OCI-LY1 (cell line): ENCODE measurements around the gene RPL15.

ENCODE experiments used
- H2AFZ ChIP-seq: fragments of 200-600 bp; sonication (generic), shearing (Covaris generic); 2 replicates; pipeline ENCODE4 v1.6.0; 2014; ENCODE audit warnings: antibody characterized with exemption, mild to moderate bottlenecking, low read length
- H3F3A ChIP-seq: fragments of 200-600 bp; sonication (generic), shearing (Covaris generic); 2 replicates; pipeline ENCODE4 v1.6.0; 2014; ENCODE audit warnings: mild to moderate bottlenecking, antibody characterized with exemption, low read length, moderate library complexity; ENCODE audit not compliant: insufficient read depth
- H3K27ac ChIP-seq: fragments of 200-600 bp; sonication (generic); 2 replicates; pipeline ENCODE4 v1.5.1; 2014; ENCODE audit warnings: low read length, mixed run types, mild to moderate bottlenecking, low read depth; ENCODE audit not compliant: poor library complexity, severe bottlenecking
- H3K27me3 ChIP-seq: fragments of 200-600 bp; sonication (generic); 2 replicates; pipeline ENCODE4 v1.6.0; 2014; ENCODE audit warnings: antibody characterized with exemption, mild to moderate bottlenecking, low read length, moderate library complexity; ENCODE audit not compliant: insufficient read depth
- H3K36me3 ChIP-seq: fragments of 200-600 bp; sonication (generic); 2 replicates; pipeline ENCODE4 v1.6.1; 2014; ENCODE audit warnings: mild to moderate bottlenecking, antibody characterized with exemption, low read length, moderate library complexity, mixed read lengths; ENCODE audit not compliant: insufficient read depth
- H3K4me1 ChIP-seq: fragments of 200-600 bp; sonication (generic); 2 replicates; pipeline ENCODE4 v1.5.1; 2014; ENCODE audit warnings: mild to moderate bottlenecking, low read length, moderate library complexity; ENCODE audit not compliant: insufficient read depth, severe bottlenecking
- H3K4me2 ChIP-seq: fragments of 200-600 bp; sonication (generic), shearing (Covaris generic); 2 replicates; pipeline ENCODE4 v1.6.1; 2014; ENCODE audit warnings: low read length
- H3K4me3 ChIP-seq: fragments of 200-600 bp; sonication (generic); 2 replicates; pipeline ENCODE4 v1.5.1; 2014; ENCODE audit warnings: low read length, low read depth, mild to moderate bottlenecking, mixed read lengths; ENCODE audit not compliant: poor library complexity, severe bottlenecking
- H3K79me2 ChIP-seq: fragments of 200-600 bp; shearing (Covaris generic); 2 replicates; pipeline ENCODE4 v1.6.1; 2016; ENCODE audit warnings: mixed run types, low read length, mixed read lengths; ENCODE audit not compliant: insufficient read depth
- H3K9ac ChIP-seq: fragments of 200-600 bp; sonication (generic), shearing (Covaris generic); 2 replicates; pipeline ENCODE4 v1.6.1; 2014; ENCODE audit warnings: mild to moderate bottlenecking, low read length, mixed read lengths
- H3K9me2 ChIP-seq: fragments of 200-600 bp; sonication (generic), shearing (Covaris generic); 2 replicates; pipeline ENCODE4 v1.6.1; 2014; ENCODE audit warnings: low read depth, mild to moderate bottlenecking, low read length, mixed read lengths
- H3K9me3 ChIP-seq: fragments of 200-600 bp; shearing (Covaris generic); 2 replicates; pipeline ENCODE4 v1.6.1; 2014; ENCODE audit warnings: low read length, mixed read lengths
- H4K20me1 ChIP-seq: fragments of 200-600 bp; sonication (generic), shearing (Covaris generic); 2 replicates; pipeline ENCODE4 v1.6.0; 2016; ENCODE audit warnings: mild to moderate bottlenecking, low read length; ENCODE audit not compliant: insufficient read depth
- EZH2 ChIP-seq: fragments of 200-600 bp; sonication (generic), shearing (Covaris generic); IDR thresholded peaks from 2 replicates; pipeline ENCODE4 v1.8.0; 2017; ENCODE audit warnings: borderline replicate concordance, mixed run types, mild to moderate bottlenecking, antibody characterized with exemption, low read length, moderate library complexity, mixed read lengths
- TF ChIP-seq, protein P1 (sequence below): fragments of 200-600 bp; sonication (generic), shearing (Covaris generic); IDR thresholded peaks from 2 replicates; pipeline ENCODE4 v1.5.1; 2017; ENCODE audit warnings: mild to moderate bottlenecking, antibody characterized with exemption, low read length, moderate library complexity, mixed read lengths

The RPL15 gene

DNA sequence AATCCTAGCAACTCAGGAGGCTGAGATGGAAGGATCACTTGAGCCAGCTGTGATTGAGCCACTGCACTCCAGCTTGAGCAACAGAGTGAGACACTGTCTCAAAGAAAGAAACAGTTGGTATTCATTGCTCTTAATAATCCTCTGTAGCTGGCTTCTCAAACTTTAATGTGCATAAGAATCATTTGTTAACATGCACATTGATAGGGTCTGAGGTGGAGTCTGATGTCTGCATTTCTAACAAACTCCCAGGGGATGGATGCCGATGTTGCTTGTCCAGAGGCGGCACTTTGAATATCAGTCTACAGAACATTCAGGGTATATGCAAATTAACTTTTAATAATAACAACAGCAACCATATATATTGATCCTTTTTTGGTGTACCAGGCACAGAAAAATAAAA lies 40.0 kb upstream of the RPL15 start:
- Histone ChIP-seq H2AFZ (no peak overlapping the region), H3K4me2 (no peak overlapping the region), H3K36me3 (no peaks in the 10 kb centered on the region; the same call in 1 of the 2 replicates), H4K20me1 (peaks cover 2% of the 10 kb centered on the region; the same call in 1 of the 2 replicates), H3K27me3 (no peaks in the 10 kb centered on the region), H3K9me2 (no peaks in the 10 kb centered on the region), H3K9ac (no peak overlapping the region), H3K4me1 (no peaks in the 10 kb centered on the region), H3F3A (no peaks in the 10 kb centered on the region), H3K9me3 (no peaks in the 10 kb centered on the region), H3K4me3 (no peak overlapping the region), H3K27ac (no peak overlapping the region), H3K79me2 (0 out of 2 replicates have a peak, but pooled peaks cover 6% of the 10 kb centered on the region)
- TF ChIP-seq, protein P1, sequence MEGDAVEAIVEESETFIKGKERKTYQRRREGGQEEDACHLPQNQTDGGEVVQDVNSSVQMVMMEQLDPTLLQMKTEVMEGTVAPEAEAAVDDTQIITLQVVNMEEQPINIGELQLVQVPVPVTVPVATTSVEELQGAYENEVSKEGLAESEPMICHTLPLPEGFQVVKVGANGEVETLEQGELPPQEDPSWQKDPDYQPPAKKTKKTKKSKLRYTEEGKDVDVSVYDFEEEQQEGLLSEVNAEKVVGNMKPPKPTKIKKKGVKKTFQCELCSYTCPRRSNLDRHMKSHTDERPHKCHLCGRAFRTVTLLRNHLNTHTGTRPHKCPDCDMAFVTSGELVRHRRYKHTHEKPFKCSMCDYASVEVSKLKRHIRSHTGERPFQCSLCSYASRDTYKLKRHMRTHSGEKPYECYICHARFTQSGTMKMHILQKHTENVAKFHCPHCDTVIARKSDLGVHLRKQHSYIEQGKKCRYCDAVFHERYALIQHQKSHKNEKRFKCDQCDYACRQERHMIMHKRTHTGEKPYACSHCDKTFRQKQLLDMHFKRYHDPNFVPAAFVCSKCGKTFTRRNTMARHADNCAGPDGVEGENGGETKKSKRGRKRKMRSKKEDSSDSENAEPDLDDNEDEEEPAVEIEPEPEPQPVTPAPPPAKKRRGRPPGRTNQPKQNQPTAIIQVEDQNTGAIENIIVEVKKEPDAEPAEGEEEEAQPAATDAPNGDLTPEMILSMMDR = no peak
- no peak for TF ChIP-seq EZH2

DNA sequence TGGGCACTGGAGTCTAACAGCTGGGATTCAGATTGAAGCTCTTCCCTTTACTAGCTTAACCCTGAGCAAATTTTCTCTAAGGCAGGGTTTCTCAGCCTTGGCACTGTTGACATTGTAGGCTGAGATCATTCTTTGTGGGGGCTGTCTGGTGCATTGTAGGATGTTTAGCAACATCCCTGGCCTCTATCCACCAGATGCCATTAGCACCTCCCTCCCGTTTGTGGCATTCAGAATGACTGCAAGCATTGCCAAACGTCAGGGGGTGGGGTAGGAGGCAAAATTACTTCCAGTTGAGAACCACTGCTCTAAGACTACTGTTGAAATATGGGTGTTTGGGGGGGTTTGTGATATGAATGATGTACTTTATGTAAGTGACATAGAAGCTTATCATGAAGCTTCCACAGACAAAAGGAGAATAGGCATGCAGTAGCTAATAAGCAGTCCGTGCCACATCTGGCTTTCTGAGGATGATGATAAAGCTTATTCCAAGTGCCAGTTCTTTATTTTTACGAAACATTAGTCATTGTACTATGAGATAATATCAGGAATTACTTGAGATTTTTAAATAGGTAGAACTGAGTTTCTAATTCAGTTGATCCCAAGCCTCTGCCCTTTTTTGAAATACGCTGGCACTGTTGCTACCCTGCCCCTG lies 39.5 kb upstream of the RPL15 start:
- Histone ChIP-seq H4K20me1 (peaks cover 2% of the 10 kb centered on the region; the same call in 1 of the 2 replicates), H3K9ac (no peak overlapping the region), H3K4me1 (no peaks in the 10 kb centered on the region), H3K27ac (no peak overlapping the region), H3K79me2 (0 out of 2 replicates have a peak, but pooled peaks cover 6% of the 10 kb centered on the region), H3F3A (no peaks in the 10 kb centered on the region), H3K9me2 (no peaks in the 10 kb centered on the region), H3K9me3 (no peaks in the 10 kb centered on the region), H3K4me3 (no peak overlapping the region), H2AFZ (no peak overlapping the region), H3K4me2 (no peak overlapping the region), H3K36me3 (no peaks in the 10 kb centered on the region; the same call in 1 of the 2 replicates), H3K27me3 (no peaks in the 10 kb centered on the region)
- TF ChIP-seq, protein P1 = no peak
- no peak for TF ChIP-seq EZH2

DNA sequence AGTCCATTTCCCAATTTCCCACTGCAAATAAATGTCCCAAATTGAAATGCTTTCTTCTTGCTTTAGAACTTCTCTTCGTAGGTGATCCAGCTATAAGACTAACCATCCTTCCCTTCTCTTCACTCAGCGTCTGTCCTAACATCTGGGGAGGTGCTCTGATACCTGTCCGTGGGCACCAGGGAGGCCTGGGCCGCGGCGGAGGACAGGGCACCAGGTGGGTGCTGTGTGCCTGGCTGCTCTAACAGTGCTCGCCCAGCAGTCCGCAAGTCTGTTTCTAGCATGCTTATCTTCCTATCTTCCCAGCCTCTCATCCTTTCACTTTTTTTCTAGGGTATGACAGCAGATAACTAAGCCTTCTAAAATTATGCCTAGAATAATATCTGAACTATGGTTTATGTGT lies 37.4 kb upstream of the RPL15 start:
- Histone ChIP-seq H3K9me3 (no peaks in the 10 kb centered on the region), H3F3A (no peaks in the 10 kb centered on the region), H3K9me2 (no peaks in the 10 kb centered on the region), H3K36me3 (no peaks in the 10 kb centered on the region; the same call in 1 of the 2 replicates), H3K4me3 (no peak overlapping the region), H3K27me3 (no peaks in the 10 kb centered on the region), H3K9ac (no peak overlapping the region), H3K4me1 (no peaks in the 10 kb centered on the region), H3K4me2 (no peak overlapping the region), H3K79me2 (0 out of 2 replicates have a peak, but pooled peaks cover 6% of the 10 kb centered on the region), H4K20me1 (peaks cover 2% of the 10 kb centered on the region; the same call in 1 of the 2 replicates), H2AFZ (no peak overlapping the region), H3K27ac (no peak overlapping the region)
- TF ChIP-seq, protein P1 = no peak
- no peak for TF ChIP-seq EZH2
